ENCODE results near the gene NPTX1. TPM values are rescaled to one million over a fixed set of nuclear protein-coding genes. Genes with fewer than 3 reads are reported as not detected.

The NPTX1 gene
- total and polyA plus RNA-seq, 12 donors, result 0.30 to 68.2 (median 5.5) TPM

GRCh38 chr17:80486692-80487091 is 10.3 kb upstream of the NPTX1 start:
- no peak for DNase-seq
- intact Hi-C loops (cut with DNase I), result no loop called here
- TF ChIP-seq POLR2A (IDR thresholded peaks at IDR 0.05) (no peak), CTCF (IDR thresholded peaks at IDR 0.05) (no peak)
- Histone ChIP-seq H3K4me3 (no peak overlapping the region), H3K27ac (no peak overlapping the region), H3K4me1 (replicated peaks in 1 of 2) (no peaks in the 10 kb centered on the region), H3K27me3 (peaks cover 13% of the 10 kb centered on the region), H3K9me3 (replicated peaks in 1 of 3) (no peaks in the 10 kb centered on the region), H3K36me3 (replicated peaks in 1 of 2) (no peaks in the 10 kb centered on the region)
- WGBS, 4 donors, result 39 to 67% (median 47%) methylated on average over 11 to 17 of the region's 17 CpGs

- no peaks in the 10 kb centered on the region for H3K4me1 ChIP-seq (replicated peaks in 1 of 2)
- WGBS, 4 donors, result 66 to 80% (median 78%) methylated on average over 7 to 10 of the region's 10 CpGs
These were observed 9.4 kb upstream of the NPTX1 start for GRCh38 chr17:80485846-80486245.

GRCh38 chr17:80482555-80483308 is 6.3 kb upstream of the NPTX1 start:
- intact Hi-C loops (cut with DNase I), result no loop called here
- WGBS, 4 donors, result 75 to 82% (median 78%) methylated on average over 9 to 16 of the region's 16 CpGs
- TF ChIP-seq POLR2A (IDR thresholded peaks at IDR 0.05), result no peak
- TF ChIP-seq CTCF (IDR thresholded peaks at IDR 0.05), result no peak
- H3K4me3 ChIP-seq, result no peak overlapping the region
- H3K27me3 ChIP-seq, result peaks cover 50% of the 10 kb centered on the region
- DNase-seq, result no peak
- no peak overlapping the region for H3K27ac ChIP-seq
- peaks cover 8 to 9% of the 10 kb centered on the region in 2 donors for H3K4me1 ChIP-seq (replicated peaks in 1 of 2)
- H3K9me3 ChIP-seq (replicated peaks in 1 of 3), result no peaks in the 10 kb centered on the region
- H3K36me3 ChIP-seq (replicated peaks in 1 of 2), result no peaks in the 10 kb centered on the region

More at GRCh38 chr17:80485846-80486245, 9.4 kb upstream of the NPTX1 start:
- Histone ChIP-seq H3K27me3 (peaks cover 19% of the 10 kb centered on the region), H3K36me3 (replicated peaks in 1 of 2) (no peaks in the 10 kb centered on the region), H3K9me3 (replicated peaks in 1 of 3) (no peaks in the 10 kb centered on the region), H3K4me3 (no peak overlapping the region), H3K27ac (no peak overlapping the region)
- no peak for DNase-seq
- TF ChIP-seq CTCF (IDR thresholded peaks at IDR 0.05), result no peak
- no peak for TF ChIP-seq POLR2A (IDR thresholded peaks at IDR 0.05)
- intact Hi-C loops (cut with DNase I), result no loop called here

- TF ChIP-seq POLR2A (IDR thresholded peaks at IDR 0.05) (no peak), CTCF (IDR thresholded peaks at IDR 0.05) (no peak)
- no peaks in the 10 kb centered on the region for H3K36me3 ChIP-seq (replicated peaks in 1 of 2)
- no peaks in the 10 kb centered on the region for H3K9me3 ChIP-seq (replicated peaks in 1 of 3)
- H3K4me1 ChIP-seq (replicated peaks in 1 of 2), result peaks cover 16% of the 10 kb centered on the region in 2 donors
- no peak overlapping the region for H3K27ac ChIP-seq
- WGBS, 4 donors, result 84 to 86% (median 86%) methylated on average over 4 of the region's 4 CpGs
- H3K27me3 ChIP-seq, result peaks cover 57% of the 10 kb centered on the region
- intact Hi-C loops (cut with DNase I), result no loop called here
- H3K4me3 ChIP-seq, result no peak overlapping the region
- no peak for DNase-seq
These were observed 5.6 kb upstream of the NPTX1 start for GRCh38 chr17:80482058-80482318.

All from adrenal gland (tissue), 12 donors.